Neural progenitor cell (in vitro differentiated cells): Measurements from ENCODE around the gene TDO2.
"Not testable (repeated sequence)": the region's sequence is repeated elsewhere in the genome, so short reads cannot be mapped to it uniquely, and the experiment has no call there.

Experiments
- EZH2 ChIP-seq: fragments of 200-600 bp; sonication (generic); IDR thresholded peaks from 2 replicates; pipeline ENCODE4 v1.6.1; 2017; ENCODE audit warnings: antibody characterized with exemption, mild to moderate bottlenecking, moderate library complexity
- TF ChIP-seq, protein P1 (sequence below): fragments of 200-600 bp; sonication (generic); IDR thresholded peaks from 2 replicates; pipeline ENCODE4 v1.5.1; 2017; ENCODE audit warnings: antibody characterized with exemption, mild to moderate bottlenecking

DNA sequence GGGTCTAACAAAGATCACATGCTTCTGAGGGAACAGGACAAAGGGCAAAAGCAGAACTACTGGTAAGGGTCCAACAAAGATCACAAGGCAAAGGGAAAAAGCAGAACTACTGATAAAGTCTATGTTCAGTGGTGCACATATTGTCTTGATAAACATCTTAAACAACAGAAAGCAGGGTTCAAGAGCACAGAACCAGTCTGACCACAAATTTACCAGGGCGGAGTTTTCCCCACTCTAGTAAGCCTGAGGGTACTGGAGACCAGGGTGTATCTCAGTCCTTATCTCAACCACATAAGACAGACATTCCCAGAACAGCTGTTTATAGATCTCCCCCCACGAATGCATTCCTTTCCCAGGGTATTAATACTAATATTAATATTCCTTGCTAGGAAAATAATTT is 5.1 kb upstream of the TDO2 start:
- TF ChIP-seq, protein P1, sequence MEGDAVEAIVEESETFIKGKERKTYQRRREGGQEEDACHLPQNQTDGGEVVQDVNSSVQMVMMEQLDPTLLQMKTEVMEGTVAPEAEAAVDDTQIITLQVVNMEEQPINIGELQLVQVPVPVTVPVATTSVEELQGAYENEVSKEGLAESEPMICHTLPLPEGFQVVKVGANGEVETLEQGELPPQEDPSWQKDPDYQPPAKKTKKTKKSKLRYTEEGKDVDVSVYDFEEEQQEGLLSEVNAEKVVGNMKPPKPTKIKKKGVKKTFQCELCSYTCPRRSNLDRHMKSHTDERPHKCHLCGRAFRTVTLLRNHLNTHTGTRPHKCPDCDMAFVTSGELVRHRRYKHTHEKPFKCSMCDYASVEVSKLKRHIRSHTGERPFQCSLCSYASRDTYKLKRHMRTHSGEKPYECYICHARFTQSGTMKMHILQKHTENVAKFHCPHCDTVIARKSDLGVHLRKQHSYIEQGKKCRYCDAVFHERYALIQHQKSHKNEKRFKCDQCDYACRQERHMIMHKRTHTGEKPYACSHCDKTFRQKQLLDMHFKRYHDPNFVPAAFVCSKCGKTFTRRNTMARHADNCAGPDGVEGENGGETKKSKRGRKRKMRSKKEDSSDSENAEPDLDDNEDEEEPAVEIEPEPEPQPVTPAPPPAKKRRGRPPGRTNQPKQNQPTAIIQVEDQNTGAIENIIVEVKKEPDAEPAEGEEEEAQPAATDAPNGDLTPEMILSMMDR = not testable (repeated sequence)
- TF ChIP-seq EZH2 = not testable (repeated sequence)
